ENCODE results near the gene MOXD1.
"Not testable (repeated sequence)": the region's sequence is repeated elsewhere in the genome, so short reads cannot be mapped to it uniquely, and the experiment has no call there.

The MOXD1 gene

DNA sequence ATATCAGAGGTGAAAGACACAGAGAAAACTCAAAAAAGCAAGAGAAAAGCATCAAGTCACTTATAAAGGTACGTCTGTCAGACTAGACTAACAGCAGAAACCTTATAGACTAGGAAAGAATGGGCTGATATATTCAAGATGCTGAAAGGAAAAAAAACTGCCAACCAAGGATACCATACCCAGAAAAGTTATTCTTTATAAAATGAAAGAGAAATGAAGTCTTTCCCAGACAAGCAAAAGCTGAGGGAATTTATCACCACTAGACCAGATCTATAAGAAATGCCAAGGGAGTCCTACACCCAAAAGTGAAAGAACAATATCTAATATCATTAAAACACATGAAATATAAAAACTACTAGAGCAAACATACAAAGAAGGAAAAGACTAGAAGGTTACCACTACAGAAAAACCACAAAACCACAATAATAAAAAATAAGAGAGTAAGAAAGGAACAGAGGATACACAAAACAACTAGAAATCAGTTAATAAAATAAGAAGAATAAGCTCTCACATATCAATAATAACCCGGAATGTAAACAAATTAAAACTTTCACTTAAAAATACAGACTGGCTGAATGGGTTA, 6.2 kb downstream of the MOXD1 start:
- no peak for DNase-seq

DNA sequence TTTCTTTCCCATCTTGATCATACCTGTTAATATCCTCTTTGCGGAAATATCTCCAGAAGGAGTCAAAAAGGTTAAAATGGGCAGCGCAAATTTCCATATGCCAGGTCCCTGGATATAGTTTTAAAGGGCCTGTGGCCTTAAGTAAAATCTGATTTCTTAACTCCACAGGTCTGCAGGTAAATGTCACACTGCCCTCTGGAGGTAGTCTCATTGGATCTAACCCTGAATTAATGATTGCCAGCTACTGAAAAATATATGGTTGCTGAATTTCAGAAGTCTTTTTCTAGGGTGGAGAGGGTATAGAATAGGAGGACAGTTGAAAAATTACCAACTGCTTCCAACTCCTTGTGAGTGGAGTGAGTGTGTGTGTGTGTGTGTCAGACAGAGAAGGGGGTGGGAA, 8.5 kb downstream of the MOXD1 start:
- no peak for DNase-seq

DNA sequence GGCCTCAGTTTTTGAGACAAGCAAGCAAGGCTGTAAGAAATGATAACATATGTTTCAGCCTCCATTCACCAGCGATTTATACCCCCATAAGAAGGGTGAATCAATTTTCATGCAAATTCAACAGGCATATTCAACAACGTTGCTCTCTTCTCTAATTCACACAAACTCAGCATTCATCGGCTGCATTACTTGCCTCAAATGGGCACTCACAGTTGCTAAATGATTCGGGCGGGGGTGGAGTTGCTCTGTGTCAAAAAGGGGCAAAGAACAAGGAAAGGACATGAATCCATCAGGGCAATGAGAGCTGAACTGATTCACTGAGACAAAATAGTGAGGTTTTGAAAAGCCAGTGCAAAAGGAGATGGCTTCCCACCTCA, 9.0 kb downstream of the MOXD1 start:
- DNase-seq: no peak

DNA sequence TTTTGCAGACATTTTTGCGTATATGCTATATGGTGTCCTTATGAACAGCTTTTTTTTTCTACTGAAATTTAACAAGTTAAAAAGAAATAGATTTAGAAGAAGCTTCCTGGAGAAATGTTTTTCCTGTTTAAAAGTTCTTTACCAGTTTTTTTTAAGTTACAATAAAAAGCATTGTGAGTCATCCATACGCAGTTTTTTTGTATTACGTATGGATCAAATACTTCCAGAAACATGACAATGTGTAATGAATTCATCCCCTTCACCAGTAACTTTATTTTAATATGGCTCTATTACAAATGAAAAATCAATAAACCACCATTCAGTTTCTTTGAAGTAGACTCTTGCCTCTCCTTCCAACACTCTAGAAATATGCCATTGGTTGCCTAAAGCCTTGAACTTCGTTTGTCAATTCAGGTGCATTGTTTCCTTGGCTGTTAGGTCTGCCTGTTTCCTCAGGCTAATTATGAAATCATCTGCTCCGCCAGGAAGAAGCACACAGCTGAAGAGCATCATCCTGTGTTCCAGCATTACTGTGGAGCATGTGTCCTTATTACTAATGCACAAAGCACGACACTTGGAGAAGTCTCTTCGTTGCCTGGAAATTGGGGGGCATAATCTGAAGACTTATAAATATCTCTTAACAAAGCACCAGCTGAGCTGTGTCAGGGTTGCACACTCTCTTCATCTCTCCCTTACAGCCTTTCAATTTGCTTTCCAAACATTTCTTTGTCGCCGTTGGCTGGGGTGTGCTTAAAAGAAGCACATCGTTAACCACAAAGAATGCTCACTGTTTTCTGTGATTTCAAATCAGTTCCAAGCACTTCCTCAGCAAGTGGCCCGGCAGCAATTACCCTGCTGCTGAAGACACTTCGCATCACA, 9.6 kb downstream of the MOXD1 start:
- DNase-seq: no peak

DNA sequence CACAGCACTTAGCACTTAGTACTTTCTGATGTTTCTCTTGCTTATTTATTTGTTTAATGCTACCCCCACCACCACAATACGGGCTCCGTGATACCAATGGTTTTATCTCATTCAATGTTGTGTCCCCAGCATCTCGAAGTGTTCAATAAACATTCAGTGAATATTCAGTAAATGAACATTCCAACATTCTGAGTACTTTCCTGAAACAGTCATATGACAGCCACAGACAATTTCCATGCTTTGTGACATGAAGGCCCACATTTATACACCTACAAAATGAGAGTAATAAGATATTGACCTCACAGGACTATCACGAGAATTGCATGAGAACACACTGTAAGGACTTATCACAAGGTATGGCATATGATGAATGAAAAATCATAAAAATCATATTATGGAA, 10.8 kb downstream of the MOXD1 start:
- no peak for DNase-seq

DNA sequence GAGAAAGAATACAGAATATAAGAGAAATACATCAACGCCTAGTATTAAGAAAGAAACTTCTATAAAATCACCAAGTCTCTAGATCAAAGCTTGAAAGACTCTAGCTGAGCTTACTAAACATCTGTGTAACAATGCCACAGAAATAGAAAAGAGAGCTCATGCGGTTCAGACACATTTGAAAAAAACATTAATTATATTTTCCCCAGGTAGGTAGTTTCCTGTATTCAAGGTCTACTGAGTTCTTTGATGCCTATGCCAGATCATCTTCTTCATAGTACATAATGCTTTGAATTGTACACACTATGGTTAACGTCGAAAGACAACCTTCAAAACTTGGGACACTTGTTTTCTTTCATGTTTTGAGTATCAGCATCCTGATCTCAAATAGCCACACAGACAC, 11.3 kb downstream of the MOXD1 start:
- no peak for DNase-seq

DNA sequence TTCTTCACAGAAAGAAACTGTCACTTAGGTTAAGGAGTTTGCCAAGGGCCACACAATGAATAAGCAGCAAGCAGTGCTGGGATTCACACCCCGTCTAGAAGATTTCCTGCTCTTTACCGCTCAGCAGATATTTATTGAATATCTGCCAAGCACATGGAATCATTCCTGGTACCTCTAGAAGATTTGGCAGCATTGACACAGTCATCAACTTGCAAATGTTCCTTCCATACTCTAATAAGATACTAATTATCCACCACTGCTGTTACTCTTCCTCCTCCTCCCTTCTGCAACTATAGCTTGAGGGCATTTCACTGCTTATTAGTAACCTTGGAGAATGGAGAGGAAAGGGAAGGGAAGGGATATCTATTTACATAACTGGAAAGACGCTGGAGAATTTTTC, 13.0 kb downstream of the MOXD1 start:
- no peak for DNase-seq

DNA sequence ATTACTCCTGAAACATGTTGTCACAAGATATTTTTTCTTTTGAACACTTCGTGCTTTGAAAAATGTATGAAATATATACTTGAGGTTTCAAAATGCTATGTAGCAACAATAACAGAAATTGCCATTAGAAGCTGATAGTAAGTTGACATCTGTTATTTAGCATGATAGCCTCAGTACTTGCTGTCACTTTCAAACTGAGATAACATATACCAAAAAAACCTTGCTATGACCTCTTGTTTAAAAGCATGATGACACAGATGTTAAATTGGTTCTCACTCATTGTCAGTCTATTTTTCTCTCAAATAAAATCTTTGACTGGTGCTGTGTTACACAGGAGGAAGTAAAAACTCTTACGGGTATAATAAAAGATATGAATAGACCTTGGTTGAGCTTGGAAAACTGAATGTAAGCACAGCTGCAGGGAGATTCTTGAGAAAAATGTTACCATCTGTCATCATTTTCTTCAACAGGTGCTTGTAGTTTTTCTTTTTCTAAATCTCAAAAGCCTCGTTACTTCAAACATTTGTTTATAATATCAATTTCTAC, 18.6 kb downstream of the MOXD1 start:
- peak; percentile 65 for DNase-seq

DNA sequence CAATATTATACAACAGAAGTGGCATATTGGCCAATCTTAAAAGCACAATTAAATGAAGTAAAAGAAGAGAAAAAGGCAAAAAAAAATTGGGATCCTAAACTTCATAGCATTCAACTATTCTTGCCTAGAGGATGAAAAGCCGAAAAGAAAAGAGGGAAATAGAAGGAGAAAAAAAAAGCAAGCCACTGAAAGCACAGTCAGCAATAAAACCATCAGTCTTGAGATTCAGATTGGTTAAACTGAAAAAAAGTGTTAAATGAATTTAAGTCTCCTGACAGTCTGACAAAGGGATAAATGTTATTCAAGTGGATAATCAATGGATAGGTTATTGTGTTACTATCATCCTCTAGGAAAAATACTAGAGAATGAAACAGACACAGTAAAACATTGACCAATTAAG, 19.9 kb downstream of the MOXD1 start:
- no peak for DNase-seq

DNA sequence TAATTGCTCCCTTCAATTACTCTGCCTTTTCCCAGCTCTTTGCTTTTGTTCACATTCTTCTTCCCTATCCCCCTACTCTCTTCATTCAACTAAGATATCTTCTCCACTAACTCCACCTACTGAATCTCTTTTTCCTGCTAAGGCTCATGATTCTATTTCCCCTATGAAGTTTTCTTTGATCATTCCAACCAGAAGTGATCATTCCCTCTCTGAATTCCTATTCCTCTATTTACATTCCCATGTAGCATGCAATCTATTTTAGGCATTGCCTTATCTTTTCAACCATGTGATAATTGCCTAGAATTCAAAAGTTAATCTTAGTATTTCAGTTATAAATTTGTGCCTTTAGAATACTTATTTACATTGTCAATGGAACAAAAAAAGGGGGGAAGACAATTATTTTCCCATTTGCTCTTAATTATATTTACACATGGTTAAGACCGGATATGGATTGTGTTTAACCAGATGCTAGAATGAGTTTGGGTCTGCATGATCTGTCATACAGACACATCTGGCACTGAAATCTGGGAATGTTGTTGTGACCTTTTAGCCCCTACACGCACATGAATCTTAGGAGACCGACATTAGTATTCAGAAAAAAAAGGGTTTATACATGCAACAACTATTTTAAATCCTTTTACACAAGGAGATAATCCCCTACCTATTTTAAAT, 20.8 kb downstream of the MOXD1 start:
- DNase-seq: no peak

DNA sequence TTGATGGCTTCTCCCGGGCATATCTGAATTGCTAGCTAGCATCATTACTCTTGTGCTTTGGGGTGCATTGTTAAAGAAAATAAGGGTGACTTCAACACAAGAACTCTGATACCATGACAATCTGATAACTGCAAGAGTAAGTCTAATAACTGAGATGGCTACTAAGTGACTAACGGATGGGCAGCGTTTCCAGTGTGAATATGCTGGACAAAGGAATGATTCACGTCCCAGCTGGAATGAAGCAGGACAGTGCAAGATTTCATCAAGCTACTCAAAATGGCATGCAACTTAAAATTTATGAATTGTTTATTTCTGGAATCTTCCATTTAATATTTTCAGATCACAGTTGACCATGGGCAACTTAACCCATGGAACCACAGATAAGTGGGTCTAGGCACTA, 31.7 kb downstream of the MOXD1 start:
- no peak for DNase-seq

DNA sequence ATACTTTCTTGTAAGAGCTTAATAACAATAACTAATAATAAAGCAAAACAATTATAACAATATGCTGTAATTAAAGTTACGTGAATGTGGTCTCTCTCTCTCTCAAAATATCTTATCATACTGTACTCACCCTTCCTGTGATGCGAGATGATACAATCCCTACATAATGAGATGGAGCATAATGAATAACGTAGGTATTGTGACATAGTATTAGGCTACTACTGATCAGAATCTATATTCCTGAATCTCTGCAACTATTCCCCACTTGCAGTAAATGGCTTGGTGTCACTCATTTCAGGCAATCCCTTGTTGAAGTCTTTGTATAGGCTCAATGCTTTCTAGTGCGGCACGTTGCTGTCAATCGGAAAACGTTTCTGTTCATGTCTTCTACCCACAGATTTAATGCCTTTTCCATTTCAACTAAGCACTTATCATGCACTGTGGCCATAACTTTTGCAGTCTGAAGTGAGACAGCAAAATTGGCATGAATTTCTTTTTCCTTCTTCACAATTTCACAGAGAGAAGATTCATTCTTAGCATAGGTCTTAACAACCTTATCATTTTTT, 32.3 kb downstream of the MOXD1 start:
- DNase-seq: no peak

DNA sequence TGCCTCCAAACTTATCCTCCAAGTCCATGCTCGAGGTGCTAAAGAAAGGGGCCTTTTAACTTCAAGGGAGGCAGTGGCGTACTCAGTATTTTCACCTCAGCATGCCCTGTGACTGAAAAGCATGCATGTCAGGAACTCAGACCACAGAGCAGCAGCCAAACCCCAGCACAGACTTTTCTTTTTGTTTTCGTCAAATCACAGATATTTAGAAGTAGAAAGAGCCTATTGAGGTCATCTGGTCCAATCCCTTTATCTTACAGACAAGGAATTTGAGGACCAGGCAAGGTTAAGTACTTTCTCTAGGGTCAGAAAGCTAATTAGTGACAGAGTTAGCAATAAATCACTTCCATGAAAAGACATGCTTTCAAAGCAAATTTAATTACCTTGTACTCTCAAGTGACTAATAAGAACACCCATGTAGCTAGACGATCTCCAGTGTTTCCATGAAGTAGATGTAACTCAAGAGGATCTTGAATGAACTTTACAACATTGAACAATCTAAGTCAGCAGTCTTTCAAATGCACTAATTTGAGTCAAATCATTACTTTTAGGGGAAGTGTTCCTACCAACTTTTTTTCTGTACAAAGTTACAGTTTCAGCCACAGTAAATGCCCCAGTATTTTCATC, 35.9 kb downstream of the MOXD1 start:
- DNase-seq: no peak

DNA sequence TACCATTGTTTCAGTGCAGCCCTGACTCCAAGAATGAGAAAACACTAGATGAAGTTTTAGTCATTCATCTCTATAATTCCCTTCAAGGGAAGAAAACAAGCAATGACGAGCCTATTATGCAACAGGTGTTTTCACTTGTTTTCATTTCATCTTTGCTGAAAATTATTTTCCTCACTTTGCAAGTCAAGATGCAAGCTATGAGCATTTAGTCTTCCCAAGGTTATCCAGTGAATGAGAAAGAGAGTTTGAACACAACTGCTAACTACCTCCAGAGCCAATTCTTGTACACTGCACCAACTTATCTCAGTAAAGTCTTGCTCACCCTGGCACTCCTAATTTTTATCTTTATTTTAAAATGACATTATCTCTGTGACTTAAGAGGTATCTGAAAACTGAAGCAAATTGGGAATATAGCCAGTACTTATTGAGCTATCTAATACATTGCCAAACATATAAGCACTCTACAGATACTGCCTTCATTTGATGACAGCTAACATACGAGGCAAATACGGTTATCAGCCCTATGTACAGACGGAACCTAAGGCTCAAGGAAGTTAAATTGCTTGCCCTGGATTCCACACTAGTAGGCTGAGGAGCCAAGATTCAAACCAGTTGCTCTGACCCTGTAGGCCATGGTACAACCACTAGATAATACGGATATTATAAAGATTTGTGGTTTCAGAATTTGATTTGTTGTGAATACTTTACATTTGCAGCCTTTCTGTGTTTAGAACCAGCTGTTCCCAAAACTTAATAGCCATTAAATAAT, 36.8 kb downstream of the MOXD1 start:
- DNase-seq: no peak

DNA sequence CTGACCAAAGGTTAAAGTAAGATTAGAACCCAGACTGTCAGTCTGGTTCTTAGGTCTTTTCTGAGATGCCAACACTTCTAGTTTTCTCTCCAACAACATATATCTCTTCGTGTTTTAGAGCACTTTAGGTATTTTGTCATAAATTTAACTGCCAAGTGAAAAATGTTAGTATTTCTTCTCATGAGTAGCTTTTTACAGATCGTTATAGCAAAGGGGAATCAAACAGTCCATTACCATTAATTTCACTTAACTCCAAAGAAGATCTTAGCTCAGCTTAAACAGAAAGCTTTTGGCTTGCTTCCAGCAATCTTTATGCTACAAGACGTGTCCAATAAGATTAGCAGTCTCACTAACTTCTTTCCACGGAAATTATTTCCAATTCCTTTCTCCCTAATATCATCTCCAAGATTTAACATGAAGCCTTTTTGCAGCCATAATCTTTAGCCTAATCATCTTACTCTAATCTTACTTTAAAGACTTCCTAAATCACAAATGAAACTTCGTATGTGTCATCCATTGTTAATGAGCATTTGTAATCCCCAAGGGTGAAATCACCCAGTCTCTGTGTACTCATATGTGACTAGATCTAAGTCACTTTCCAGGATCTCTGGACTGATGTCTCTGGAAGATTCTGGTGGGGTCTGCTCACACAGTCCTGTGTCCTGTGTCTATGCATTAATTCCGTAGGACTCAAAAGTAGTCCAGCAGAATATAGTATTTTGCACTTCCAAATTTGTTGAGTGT, 38.7 kb downstream of the MOXD1 start:
- no peak for DNase-seq

DNA sequence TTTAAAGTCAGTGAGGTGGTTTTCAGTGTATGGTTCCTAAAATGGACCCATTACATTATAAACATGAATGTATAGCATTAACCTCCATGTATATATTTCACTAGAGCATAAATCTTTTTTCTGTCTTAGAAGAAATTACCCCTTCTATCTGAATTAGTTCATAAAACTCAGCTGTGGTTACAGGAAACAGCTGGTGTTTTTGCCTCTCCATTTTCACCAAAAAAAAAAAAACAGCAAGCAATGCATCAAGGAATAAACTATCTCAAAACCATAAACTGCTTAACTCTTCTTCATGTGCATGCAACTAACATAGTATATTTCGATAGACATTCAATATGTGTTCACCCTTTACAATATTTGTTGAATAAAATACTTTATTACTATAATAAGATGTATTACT, 40.2 kb downstream of the MOXD1 start:
- no peak for DNase-seq

DNA sequence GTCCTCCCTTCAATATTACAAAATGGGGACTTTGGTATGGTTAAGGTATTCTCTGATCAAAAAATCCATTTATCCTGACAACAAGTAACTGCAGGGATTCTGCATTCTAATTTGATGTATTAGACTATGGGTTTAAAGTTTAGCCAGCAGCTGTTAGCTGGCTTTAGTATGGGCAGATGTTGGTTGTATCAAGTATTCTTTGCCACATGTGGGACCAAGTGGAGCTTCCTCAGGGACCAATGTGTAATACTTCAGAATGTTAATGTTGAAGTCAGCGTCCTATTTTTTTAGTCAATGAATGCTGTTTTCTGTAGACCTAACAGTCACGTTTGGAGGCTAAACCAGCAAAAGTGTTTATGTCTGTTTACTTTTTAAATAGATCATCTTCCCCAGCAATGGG, 41.4 kb downstream of the MOXD1 start:
- no peak for DNase-seq

DNA sequence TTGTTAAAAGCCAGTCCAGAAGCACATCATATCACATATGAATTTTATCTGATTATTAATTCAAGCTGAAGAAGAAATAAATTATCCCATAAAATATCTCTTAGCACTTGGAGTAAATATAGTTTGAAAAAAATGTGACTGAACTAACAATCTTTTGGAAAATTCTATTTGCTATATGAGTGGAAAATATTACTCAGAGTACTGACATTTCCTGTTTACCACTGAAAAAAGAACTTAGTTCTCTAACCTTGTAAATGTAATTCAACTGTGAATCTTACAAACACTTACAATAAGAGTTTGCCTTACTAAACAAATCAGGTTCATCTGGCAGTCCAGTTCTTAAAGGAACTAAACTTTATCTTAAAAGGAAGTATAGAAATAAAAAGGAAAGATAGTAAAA, 44.2 kb downstream of the MOXD1 start:
- no peak for DNase-seq

DNA sequence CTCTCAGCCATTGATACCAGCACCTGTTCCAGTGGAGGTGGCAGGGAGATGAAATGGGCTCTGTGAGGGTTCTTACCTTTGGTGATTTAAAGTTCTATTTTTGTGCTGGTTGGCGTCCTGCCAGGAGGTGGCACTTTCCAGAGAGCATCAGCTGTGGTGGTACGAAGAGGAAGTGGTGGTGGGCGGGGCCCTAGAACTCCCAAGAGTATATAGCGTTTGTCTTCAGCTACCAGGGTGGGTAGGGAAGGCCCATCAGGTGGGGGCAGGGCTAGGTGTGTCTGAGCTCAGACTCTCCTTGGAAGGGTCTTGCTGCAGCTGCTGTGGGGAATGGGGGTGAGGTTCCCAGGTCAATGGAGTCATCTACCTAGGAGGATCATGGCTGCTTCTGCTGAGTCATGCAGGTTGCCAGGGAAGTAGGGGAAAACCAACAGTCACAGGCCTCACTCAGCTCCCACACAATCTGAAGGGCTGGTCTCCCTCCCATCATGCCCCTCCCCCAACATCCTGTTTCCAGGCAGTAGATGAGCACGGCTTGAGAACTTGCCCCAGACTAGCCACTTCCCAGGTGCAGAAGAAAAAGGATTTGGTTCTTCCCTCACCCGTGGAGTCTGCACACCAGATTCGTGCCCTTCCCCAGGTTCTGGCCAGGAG, 46.6 kb downstream of the MOXD1 start:
- no peak for DNase-seq

DNA sequence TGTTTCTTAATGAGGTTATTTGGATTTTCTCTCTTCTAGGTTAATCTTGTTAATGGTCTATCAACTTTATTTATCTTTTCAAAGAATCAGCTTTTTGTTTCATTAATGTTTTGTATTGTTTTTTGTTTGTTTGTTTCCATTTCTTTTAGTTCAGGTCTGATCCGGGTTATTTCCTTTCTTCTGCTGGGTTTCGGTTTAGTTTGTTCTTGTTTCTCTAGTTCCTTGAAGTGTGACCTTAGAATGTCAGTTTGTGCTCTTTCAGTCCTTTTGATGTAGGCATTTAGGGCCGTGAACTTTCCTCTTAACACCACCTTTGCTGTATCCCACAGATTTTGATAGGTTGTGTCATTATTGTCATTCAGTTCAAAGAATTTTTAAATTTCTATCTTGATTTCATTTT, 49.3 kb downstream of the MOXD1 start:
- DNase-seq: not testable (repeated sequence)

DNA sequence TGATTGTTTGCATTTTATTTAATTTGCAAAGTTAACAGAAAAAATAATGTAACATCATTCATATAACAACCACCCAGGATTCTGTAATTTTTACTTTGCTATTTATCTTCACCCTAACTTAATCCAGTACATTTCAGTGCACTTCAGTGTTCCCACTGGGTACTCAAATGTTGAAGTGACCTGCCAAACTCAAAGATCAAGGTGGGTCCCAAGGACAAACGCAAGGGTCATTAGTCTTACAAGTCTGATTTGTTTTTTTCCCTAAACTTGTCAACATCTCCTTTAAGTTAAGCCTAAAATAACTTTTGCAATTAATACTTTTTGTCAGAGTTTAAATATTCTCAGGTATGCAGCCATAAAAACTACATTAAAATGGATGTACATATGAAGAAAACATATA, 53.0 kb downstream of the MOXD1 start:
- no peak for DNase-seq
